Neutrophil (primary cell): ENCODE measurements around the gene UTP11.

Experiments used
- H3K27ac ChIP-seq: fragments of 200-600 bp; sonication (generic); 2 replicates; pipeline ENCODE4 v1.5.1; 2016; ENCODE audit warnings: mild to moderate bottlenecking, moderate library complexity
- H3K27me3 ChIP-seq: fragments of 200-600 bp; sonication (generic); 2 replicates; pipeline ENCODE4 v1.6.0; 2016; ENCODE audit warnings: mild to moderate bottlenecking
- H3K36me3 ChIP-seq: fragments of 200-600 bp; sonication (generic); 2 replicates; pipeline ENCODE4 v1.5.1; 2017
- H3K4me1 ChIP-seq, 2 experiments: fragments of 200-600 bp in 1 of 2; sonication (generic) in 1 of 2; 1 replicate in 1 of 2; 2 replicates in 1 of 2; pipeline versions ENCODE4 v1.5.1 to v1.6.1; 2013 to 2016; ENCODE audit warnings: low read depth in 1 of 2, low read length in 1 of 2, mild to moderate bottlenecking in 1 of 2, moderate library complexity in 1 of 2; ENCODE audit not compliant: control insufficient read depth in 1 of 2, insufficient read depth in 1 of 2
- H3K4me3 ChIP-seq, 2 experiments: fragments of 200-600 bp in 1 of 2; sonication (generic) in 1 of 2; 1 replicate in 1 of 2; 2 replicates in 1 of 2; pipeline ENCODE4 v1.5.1; 2013 to 2016; ENCODE audit warnings: low read depth in 1 of 2, low read length in 1 of 2, mild to moderate bottlenecking in 1 of 2, moderate library complexity in 1 of 2
- H3K9me3 ChIP-seq: fragments of 200-600 bp; sonication (generic); 2 replicates; pipeline ENCODE4 v1.5.1; 2016
- TF ChIP-seq, protein P1 (sequence below): fragments of 200-600 bp; sonication (generic); IDR thresholded peaks from 2 replicates; pipeline ENCODE4 v1.5.1; 2016; ENCODE audit warnings: antibody characterized with exemption

Gene UTP11

DNA sequence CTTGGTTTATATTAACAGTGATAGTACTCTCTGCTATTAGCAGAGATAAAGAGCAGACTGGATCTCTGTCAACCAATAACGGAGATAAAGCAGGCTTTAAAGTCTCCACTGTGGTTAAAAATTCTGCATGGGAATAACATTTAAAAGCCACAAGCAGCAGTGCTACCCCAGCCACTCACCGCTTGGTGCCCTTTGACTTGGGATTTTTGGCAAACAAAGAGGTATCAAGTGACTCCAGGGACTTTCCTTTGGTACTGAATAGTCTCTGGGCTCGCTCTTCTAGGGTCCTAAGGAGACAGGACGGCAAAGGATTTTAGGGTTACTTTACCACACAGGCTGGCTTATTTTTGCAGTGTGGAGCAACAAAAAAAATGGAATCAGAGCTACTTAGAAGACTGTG, 34.0 kb upstream of the UTP11 start:
- no peak overlapping the region for H3K27ac ChIP-seq
- peaks cover 85% of the 10 kb centered on the region for H3K36me3 ChIP-seq
- no peaks in the 10 kb centered on the region for H3K4me1 ChIP-seq
- H3K4me3 ChIP-seq: no peak overlapping the region
- no peaks in the 10 kb centered on the region for H3K9me3 ChIP-seq
- TF ChIP-seq, protein P1, sequence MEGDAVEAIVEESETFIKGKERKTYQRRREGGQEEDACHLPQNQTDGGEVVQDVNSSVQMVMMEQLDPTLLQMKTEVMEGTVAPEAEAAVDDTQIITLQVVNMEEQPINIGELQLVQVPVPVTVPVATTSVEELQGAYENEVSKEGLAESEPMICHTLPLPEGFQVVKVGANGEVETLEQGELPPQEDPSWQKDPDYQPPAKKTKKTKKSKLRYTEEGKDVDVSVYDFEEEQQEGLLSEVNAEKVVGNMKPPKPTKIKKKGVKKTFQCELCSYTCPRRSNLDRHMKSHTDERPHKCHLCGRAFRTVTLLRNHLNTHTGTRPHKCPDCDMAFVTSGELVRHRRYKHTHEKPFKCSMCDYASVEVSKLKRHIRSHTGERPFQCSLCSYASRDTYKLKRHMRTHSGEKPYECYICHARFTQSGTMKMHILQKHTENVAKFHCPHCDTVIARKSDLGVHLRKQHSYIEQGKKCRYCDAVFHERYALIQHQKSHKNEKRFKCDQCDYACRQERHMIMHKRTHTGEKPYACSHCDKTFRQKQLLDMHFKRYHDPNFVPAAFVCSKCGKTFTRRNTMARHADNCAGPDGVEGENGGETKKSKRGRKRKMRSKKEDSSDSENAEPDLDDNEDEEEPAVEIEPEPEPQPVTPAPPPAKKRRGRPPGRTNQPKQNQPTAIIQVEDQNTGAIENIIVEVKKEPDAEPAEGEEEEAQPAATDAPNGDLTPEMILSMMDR: no peak
- H3K27me3 ChIP-seq: no peaks in the 10 kb centered on the region

DNA sequence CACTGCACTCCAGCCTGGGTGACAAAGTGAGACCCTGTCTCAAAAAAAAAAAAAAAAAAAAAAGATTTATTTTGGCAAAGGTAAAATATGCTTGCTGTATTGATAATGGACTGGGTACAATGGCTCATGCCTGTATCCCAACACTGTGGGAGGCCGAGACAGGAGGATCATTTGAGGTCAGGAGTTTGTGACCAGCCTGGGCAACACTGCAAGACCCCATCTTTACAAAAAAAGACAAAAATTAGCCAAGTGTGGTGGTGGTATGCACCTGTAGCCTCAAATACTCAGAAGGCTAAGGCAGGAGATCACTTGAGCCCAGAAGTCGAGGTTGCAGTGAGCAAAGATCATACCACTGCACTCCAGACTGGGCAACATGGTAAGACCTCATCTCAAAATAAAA, 29.0 kb upstream of the UTP11 start:
- Histone ChIP-seq H3K27me3 (no peaks in the 10 kb centered on the region), H3K36me3 (peaks cover 77% of the 10 kb centered on the region), H3K4me1 (peaks cover under 1 to 4% of the 10 kb centered on the region in 2 experiments), H3K4me3 (no peak overlapping the region), H3K27ac (no peak overlapping the region), H3K9me3 (no peaks in the 10 kb centered on the region)
- TF ChIP-seq, protein P1: no peak

DNA sequence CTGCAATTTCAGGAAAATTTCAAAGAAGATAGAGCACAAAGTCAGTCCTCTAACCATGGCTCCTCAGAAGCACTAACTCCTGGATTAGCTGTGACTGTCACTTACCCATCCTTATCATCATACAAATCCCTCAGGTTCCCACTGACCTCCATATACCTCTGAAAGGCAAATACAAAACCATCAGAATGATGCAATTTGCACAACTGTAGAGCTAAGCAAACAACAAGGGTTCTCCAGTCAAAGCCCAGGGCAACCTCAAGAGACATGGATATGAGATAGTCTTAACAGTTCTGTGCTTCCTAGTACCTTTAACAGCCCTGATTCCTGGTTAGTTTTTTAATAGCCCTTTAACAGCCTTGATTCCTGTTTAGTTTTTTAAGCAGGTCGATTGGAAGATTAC, 24.9 kb upstream of the UTP11 start:
- Histone ChIP-seq H3K27me3 (no peaks in the 10 kb centered on the region), H3K4me3 (no peak overlapping the region), H3K4me1 (peaks cover 15 to 23% of the 10 kb centered on the region in 2 experiments), H3K36me3 (peaks cover 36% of the 10 kb centered on the region), H3K27ac (no peak overlapping the region), H3K9me3 (no peaks in the 10 kb centered on the region)
- TF ChIP-seq, protein P1: no peak

DNA sequence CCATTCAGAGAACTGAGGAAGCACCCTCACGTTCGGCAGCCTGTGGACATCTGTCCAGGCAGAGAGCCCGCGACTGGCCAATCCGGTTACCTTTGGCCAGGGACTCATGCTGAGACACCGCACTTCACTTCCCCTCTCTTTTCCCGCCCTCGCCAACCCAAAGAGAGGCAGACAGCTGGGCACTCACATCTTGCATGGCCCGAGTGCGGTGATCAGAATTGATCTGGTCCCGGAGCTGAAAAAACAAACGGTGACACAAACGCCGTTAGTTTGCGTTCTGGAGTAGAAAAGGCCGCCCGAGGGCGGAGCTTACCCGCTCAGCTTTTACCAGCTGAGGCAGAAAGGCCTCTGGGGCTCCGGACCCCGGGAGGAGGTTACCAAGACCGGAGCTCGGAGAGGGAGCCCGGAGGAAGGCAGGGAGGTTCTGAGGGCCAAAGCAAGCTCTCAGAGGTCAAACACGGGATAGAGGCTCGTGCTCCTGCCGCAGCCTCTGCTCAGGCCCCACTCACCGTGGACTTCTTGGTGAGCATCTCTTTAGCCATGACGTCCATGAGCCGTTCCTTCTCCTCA, 23.1 kb upstream of the UTP11 start:
- no peaks in the 10 kb centered on the region for H3K27me3 ChIP-seq
- peaks cover 17 to 28% of the 10 kb centered on the region in 2 experiments for H3K4me1 ChIP-seq
- peaks cover 25% of the 10 kb centered on the region for H3K36me3 ChIP-seq
- H3K4me3 ChIP-seq: peak overlapping the region; percentile 69 to 82
- H3K27ac ChIP-seq: peak overlapping the region; percentile 83
- H3K9me3 ChIP-seq: no peaks in the 10 kb centered on the region
- TF ChIP-seq, protein P1: no peak

DNA sequence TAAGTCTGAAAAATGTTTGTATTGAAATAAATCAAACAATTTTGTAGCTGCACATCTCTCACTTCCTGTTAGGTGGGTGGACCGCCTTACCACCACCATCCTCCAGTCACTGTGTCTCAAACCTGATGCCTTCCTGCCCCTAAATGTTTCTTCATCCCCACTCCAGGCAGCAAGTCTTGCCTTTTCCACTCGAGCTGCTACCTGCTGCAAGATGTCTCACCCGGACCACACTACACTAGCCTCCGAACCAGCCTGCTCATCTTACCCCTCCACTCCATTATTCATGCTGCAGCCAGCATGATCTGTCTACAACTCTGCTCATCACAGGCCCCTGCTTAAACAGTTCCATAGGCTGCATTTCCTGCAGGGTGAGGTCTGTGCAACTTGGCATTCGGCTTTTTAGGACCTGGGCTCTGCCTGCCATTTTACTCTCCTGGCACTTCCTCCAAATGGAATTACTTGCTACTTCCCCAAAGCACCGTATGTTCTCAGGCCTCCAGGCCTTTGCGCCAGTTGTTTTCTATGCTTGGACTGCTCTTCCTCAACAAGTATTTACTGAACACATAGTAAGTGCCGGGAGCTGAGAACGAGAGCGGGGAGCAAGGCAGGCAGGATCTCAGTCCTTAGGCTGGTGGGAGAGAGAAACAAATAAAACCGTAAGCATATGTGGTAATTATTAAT, 17.5 kb upstream of the UTP11 start:
- peaks cover 21% of the 10 kb centered on the region for H3K36me3 ChIP-seq
- H3K4me3 ChIP-seq: peak overlapping the region; percentile 56
- TF ChIP-seq, protein P1: no peak
- no peaks in the 10 kb centered on the region for H3K9me3 ChIP-seq
- no peaks in the 10 kb centered on the region for H3K27me3 ChIP-seq
- H3K4me1 ChIP-seq: peaks cover 62 to 64% of the 10 kb centered on the region in 2 experiments
- peak overlapping the region; percentile 91 for H3K27ac ChIP-seq
